Activated naive CD4-positive, alpha-beta T cell (primary cell): ENCODE data around the gene PYM1.

Experiments used
- DNase-seq, 4 experiments: peaks; one replicate each; lab custom pipeline; 2025; lab: John Stamatoyannopoulos, UW

The PYM1 gene

DNA sequence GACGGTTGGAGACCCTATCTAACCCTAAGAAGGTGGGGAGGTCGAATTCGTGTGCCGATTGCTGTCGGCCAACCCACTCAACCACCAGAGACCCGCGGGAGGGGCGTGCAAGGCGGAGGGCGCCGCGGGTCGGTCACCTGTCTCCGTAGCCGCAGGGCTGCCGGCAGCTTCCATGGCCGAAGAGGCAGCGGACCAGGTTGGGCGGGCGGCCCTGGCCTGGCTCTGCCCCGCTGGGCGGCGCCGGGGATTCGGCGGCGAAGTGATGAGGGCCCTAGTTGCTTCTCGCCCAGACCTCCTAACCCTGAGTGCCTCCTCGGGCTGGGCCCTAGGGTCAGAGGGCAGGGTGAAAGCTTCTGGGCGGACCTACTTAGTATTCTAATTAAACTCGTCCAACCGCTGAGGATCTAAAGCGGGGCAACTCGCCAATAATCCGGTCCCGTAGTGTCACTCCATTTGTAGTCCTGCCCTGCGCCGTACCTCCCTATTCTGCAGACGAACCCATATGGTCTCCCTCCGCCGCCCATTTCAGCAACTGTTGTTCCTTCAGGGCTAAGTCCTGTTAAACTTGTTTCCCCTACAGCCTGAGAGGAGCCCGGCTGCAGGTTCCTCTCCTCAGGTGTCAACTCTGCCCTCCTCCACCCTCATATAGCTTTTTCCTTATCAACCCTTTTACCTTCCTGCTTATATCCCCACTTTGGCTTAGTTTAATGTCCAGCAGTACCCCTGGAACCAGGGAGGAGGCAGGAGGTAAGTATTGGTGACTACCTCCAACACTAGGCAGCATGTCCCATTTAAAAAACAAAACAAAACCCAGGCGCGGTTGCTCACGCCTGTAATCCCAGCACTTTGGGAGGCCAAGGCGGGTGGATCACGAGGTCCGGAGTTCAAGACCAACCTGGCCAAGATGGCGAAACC is at the start of gene PYM1:
Gene PYM1, minus strand, starts transcription at position 307 of the 915 bp plus-strand sequence. Its CDS starts 133 bp downstream, at position 174.
- peak in 2 of 4 experiments; percentile 48 to 59 for DNase-seq

DNA sequence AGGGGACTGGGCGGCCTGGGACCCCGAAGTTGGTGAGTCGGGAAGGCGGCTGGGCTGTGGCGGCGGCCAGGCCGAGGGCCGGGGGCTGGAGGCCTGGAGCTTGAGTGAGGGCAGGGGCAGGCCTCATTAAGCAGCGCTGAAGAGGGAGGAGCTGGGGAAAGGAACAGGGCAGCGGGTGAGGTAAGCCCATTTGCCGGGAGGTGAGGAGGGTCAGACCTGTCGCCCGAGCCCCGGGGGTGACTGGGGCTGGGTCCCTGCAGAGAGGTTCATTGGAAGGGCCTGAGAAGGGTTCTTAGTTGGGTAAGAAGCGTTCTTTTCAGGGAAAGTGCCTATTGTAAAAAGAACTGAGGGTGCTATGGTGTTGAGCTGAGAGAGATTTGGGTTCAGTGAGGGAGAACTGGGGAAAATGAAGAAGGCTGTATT is 46.6 kb upstream of the PYM1 start:
- peak in 2 of 4 experiments; percentile 43 to 50 for DNase-seq

DNA sequence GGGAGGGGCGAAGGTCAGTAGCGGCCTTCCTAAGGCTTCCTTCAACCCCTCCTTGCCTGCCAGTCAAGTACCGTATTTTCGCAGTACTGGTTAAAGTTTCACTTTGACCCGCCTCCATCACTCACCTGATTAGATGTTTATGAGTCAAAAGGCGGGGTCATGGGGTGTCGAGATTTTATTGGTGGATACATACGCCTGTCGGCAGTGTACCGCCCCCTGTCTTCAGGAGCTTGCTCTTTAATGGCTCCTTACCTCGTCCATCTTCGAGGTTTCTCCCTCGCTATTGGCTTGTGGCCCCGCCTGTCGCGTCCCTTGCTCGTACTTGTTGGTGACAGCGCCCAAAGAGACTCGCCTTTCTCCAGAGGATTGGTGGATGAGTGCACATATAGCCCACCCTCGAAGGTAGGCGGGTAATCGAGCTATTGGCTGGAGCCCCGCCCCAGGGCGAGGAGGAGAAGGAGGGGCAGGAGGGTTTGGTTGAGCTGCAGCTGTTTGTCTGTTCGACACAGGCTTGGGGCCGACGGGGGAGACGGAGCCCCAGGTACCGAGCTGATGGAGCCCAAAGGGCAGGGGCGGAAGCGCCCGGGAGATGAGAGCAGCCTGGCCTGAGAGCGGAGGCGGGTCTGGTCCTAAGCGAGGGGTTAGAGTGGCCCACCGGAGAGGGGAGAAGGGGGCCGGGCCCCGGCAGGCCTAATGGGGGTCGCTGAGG is 46.1 kb upstream of the PYM1 start, which contains the start of gene RAB5B:
Gene RAB5B, plus strand, starts transcription at position 480 of the 709 bp plus-strand sequence. CDS start 12,883 bp downstream, outside the sequence.
- peak; percentile 86 to 95 (median 91) for DNase-seq

DNA sequence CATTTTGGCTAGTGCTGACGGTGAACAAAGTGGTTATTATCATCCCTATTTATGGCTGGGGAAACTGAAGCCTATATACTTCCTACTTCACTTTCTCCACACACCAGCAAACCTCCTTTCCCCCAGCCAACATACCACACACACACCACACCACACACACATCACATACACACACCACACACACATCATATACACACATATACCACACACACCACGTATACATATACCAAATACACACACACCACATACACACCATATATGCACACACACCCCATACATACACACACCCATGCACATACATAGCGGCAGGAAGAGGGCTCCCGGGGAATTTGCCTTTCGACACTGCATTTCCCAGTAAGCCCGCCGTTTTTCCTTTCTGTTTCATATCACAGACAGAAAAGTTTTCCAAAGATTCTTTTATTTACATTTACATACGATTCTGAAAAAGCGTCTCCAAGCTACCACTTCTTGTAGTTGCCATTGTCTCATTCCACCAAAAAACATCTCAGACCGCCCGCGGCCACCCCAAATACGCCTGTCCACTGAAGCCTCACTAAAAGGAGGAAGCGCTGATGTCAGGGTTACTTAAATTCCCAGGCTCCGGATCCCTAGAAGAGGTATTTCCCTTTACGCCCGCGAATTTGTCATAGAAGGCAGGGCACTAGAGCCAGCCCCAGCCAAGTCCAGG is 45.4 kb upstream of the PYM1 start:
- no peak for DNase-seq

DNA sequence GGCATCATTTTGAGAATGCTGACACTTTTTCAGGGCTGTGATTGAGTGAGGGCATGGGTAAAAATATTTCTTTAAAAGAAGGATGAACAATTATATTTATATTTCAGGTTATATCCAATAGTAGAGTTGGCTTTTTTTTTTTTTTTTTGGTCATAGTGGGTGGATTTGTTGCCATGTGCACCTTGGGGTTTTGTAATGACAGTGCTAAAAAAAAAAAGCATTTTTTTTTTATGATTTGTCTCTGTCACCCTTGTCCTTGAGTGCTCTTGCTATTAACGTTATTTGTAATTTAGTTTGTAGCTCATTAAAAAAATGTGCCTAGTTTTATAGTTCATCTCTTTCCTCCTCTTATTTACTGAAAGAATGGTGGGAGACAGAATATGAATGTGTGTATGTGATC is 44.8 kb upstream of the PYM1 start:
- no peak for DNase-seq

DNA sequence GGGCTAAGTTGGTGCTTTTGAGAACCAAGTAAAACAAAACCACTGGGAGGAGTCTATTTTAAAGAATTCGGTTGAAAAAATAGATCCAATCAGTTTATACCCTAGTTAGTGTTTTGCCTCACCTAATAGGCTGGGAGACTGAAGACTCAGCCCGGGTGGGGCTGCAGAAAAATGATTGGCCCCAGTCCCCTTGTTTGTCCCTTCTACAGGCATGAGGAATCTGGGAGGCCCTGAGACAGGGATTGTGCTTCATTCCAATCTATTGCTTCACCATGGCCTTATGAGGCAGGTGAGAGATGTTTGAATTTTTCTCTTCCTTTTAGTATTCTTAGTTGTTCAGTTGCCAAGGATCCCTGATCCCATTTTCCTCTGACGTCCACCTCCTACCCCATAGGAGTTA is 44.3 kb upstream of the PYM1 start:
- no peak for DNase-seq

DNA sequence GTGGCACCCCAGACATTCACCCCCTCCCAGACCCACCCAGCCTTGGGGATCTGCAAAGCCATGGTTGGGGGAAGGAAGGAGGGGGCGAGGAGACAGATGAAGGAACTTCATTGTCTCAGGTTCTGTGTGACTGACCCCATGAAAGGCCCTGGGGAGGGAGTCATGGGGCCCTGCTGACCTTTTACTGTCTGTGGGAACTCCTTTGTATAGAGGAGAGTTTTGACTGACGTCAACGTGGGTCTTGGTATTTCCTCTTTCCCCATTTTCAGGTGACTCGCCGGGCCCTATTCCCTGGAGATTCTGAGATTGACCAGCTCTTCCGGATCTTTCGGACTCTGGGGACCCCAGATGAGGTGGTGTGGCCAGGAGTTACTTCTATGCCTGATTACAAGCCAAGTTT is 43.1 kb upstream of the PYM1 start:
- no peak for DNase-seq

DNA sequence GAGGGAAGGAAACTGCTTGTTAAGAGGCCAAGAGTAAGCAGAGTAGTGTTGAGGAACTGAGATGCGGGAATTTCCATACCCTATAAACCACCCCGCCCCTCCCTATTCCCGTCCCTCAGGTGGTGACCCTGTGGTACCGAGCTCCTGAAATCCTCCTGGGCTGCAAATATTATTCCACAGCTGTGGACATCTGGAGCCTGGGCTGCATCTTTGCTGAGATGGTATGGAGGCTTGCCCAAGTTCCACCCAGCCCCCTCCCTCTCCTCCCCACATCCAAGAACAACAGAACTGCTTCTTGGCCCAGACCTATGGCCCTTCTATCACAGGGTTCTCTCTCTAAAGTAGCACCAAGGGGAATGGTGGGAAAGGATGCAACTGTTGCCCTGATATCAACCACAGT is 41.7 kb upstream of the PYM1 start:
- DNase-seq, result no peak

DNA sequence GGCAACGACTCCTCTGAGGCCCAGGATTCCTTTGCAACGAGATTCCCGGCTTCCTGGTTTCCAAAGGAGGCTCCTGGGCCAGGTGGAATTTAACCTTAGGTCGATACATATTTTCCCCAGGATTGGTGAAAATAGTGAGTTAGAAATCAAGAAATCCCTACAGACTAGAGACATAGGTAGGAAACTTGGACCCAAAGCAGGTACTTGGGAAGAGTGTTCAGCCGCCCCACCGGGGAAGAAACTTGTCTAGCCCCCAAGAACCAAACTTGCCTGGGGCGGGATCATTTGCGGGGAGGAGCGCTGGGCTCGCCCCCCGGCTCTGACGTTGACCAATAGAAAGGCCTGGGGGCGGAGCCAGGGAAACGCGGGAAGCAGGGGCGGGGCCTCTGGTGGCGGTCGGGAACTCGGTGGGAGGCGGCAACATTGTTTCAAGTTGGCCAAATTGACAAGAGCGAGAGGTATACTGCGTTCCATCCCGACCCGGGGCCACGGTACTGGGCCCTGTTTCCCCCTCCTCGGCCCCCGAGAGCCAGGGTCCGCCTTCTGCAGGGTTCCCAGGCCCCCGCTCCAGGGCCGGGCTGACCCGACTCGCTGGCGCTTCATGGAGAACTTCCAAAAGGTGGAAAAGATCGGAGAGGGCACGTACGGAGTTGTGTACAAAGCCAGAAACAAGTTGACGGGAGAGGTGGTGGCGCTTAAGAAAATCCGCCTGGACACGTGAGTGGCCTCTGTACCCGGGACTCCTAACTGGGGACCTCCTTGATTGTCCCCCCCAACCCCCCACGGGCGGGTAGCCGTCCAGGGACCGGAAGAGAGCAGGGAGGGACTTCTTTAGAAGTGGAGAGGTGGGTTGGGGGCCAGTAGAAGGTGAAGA is 39.0 kb upstream of the PYM1 start, which contains the start of gene CDK2:
Gene CDK2, plus strand, starts transcription at position 423 of the 874 bp plus-strand sequence. Its CDS starts 179 bp downstream, at position 602.
- peak; percentile 56 to 80 (median 74) for DNase-seq

DNA sequence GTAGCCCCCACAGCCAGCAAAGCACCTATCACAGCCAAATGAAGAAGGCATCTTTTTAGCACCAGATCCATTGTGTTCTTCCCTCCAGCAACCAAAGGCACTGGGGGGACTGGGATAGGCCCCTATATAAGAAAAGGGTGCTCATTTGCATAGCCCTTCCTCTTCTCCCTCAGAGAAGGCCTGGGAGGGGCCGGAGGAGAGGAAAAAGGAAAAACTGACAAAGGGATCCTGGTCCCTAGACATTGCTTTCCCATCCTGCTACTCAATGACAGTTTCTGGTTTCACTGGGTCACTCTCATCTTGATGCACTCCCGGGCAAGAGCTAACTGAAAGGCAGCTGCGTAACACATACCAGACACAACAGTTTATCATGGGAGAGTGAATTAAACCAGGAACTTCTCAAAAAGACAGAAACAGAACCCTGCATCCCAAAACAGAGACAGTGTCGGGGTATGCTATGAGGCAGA is 38.3 kb upstream of the PYM1 start, which contains the start of gene PMEL:
Gene PMEL, minus strand, starts transcription at position 102 of the 467 bp plus-strand sequence. Its CDS starts 31 bp downstream, at position 71.
- no peak for DNase-seq

DNA sequence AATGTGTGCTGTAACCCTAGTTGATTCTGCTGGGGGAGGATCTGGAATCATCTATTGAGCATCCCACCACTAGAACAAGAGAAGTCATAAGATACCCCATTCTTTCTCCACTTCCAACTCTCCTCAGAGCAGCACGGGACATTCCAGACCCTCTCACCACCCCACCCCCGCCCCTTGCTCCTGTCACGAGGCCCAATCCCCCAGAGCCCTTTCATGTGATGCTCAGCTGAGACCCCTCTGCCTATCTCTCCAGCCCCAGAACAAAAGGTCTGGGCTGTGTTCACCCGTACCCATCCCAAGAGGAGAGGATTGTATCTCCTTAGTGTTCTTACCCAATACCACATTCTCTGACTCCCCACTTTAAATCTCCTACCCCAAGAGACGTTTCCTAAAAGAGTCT is 37.5 kb upstream of the PYM1 start:
- DNase-seq, result no peak

DNA sequence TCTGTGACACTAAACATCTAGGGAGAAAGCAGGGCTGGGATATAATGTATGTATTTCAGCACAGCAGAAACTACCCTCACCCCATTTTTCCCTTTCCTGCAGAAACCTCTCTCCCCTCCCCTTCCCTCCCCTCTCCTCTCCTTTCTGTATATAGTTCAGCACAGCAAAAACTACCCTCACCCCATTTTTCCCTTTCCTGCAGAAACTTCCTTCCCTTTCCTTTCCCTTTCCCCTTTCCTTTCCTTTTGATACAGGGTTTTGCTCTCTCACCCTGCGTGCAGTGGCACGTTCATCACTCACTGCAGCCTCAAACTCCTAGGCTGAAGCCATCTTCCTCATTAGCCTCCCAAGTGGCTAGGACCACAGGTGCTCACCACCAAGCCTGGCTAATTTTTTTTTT is 36.1 kb upstream of the PYM1 start:
- DNase-seq, result no peak

DNA sequence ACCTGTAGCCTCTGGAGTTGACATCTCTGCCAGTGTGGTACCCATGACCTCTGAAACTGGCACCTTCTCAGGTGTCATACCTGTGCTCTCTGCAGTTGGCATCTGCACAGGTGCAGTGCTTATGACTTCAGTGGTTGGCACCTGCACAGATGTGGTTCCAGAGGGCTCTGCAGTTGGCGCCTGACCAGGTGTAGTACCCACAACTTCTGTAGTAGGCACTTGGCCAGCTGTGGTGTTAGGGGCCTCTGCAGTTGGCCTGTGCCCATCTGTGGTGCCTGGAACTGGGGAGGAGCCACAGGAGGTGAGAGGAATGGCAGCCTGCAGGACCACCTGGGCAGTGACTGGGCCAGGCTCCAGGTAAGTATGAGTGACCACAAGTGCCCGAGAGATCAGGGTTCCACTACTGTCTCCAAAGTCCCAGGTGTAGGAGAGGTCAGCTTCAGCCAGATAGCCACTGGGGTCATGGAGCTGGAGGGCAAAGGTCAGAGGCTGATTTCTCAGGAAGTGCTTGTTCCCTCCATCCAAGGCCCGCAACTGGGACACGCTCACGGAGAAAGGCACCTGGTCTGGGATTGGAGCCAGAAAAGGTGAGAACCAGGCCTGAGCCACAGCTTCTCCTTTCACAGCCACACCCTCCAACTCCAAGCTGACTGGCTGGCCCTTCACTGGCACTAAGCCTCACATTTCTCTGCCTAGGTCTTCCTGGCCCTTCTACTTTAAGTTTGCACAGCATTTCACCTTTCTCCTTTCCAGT is 29.6 kb upstream of the PYM1 start:
- DNase-seq, result no peak

DNA sequence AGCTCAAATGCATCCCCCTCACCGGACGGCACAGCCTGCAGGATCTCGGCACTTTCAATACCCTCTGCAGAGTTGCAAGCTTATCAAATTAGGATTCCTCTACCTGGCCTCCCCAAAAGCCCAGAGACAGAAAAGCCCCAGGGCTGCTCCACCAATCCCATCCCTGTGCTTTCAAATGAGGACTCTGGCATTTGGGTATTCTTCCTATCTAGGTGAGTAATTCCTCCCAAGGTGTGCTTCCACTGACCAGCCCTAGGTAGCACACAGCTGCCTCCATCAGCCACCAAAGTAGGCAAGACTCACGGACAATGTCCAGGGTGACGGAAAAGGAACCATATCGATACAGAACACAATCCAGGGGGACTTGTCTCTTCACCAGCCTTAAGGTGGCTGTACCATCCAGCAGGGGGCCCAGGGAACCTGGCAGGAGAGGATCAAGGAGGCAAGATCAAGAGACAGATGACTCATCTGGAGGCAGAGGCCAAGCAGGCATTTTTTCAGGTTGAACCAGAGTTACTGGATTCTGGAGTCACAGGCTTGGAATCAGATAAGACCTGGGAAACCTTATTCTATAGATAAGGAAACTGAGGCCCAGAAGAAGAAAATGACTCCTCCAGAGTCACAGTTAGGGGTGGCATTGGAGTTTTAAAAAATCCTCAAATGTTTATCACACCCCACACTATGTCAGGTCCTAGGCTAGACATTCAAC is 28.3 kb upstream of the PYM1 start:
- peak in 2 of 4 experiments; percentile 17 to 51 for DNase-seq

DNA sequence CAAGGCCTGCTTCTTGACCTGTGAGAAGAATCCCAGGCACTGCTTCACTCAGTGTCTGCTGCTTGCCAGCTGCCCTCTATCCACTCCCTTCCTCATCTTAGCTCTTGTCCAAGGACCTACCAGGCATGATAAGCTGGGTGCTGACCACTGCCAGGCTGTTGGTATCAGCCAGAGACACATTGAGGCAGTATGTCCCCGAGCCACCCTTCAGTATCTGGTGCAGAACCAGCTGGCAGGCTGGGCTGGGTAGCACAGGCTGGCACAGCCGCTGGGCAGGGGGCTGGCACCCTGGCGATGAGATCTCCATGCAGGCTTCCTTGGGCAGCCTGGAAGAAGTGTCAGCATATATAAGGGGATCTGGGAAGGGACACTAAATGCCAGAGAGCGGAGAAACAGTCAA is 27.6 kb upstream of the PYM1 start:
- DNase-seq, result no peak

DNA sequence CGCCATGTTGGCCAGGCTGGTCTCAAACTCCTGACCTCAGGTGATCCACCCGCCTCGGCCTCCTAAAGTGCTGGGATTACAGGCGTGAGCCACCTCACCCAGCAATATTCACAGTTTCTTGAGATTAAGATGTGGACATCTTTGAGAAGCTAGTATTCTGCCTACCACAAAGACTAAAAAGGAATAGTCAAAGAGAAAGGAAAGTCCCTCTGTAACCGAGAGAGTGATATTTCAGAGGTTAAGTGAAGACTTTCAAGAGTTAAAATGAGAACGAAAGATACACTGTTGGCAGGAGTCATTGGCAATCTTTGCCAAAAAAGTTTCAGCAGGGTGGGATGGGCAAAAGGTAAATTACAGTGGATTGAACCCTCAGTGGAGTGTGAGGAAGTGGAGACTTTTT is 18.9 kb upstream of the PYM1 start:
- no peak for DNase-seq

DNA sequence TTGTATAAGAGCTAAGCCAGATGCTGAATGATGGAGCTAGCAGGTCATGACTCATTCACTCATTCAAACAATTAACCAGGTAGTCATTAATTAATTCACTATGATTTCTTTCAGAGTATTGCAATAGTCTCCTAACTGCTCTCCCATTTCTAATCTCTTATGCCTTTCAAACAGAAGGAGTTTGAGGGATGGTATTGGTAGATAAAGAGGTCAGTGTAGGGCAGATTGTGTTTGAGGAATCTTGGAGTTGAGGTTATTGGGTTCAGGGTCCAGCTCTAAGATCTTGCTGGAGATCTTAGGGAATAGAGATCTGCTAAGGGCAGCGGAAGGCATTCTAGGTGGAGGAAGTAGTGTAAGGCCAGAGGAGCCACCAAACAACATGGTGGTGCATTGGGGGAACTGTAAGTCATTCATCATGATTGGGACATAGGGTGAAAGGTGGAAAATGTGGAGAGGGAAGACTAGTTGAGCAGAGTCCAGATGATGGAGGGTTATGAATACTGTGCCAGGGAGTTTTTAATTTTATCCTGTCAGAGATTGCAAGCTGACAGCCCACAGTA is 15.0 kb upstream of the PYM1 start:
- no peak for DNase-seq

DNA sequence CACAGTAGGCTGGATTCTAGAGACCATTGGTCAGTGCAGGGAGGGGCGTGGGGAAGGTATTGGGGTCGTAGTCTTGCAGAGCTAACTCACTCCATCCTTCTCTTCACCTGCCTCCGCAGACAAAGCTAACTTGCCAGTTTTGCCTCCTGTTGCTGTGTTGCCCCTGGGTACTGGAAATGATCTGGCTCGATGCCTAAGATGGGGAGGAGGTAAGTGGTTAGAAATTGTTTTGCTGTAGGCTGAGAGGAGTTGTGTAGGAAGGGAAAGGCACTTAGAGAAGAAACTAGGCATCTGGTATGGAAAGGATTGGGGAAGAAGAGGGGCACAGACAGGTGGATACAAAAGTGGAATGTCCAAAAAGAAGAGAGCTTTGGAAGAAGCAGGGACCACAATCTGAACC is 14.4 kb upstream of the PYM1 start:
- DNase-seq, result no peak

DNA sequence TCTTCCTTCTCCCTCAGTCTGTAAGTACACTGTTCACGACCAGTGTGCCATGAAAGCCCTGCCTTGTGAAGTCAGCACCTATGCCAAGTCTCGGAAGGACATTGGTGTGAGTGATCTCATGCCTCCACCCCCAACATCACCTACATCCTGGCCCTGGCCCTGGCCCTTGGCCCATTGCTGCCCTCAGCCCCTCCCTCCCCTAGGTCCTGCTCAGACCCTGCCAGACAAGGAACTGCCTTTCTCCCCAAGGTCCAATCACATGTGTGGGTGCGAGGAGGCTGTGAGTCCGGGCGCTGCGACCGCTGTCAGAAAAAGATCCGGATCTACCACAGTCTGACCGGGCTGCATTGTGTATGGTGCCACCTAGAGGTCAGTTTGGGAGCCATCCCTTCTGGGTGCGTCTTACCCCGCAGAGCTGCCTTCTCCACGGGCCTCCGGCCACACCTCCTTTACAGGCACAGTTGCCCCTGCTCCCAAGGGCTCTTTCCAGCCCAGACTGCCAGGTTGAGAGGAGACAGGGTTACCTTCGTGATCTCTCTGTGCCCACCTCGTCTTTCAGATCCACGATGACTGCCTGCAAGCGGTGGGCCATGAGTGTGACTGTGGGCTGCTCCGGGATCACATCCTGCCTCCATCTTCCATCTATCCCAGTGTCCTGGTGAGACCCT is 12.5 kb upstream of the PYM1 start:
- DNase-seq, result peak; percentile 50 to 78 (median 66)
